ENCODE data around the gene MSI2.

MSI2 gene

GRCh38 chr17:57432507-57433277, 176.4 kb downstream of the MSI2 start:
- DNase-seq: no peak

DNA sequence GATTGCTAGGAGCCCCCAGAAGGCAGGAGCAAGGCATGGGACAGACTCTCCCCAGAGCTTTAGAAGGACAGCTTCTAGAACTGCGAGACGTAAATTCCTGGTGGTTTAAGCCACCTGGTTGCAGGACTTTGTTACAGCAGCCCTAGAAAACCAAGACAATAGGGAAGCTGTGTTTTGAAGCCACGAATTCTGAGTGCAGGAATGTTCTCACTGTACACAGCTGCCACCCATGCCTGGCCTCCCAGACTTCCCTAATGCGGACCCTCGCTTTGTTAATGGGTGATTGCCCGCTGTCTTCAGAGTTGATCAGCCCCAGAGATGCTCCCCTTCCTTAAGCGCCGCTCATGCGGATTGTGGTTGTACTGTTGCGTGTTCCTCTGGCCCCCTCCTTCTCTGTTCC, 177.1 kb downstream of the MSI2 start:
- DNase-seq: no peak

- DNase-seq: no peak
Measured at GRCh38 chr17:57434361-57434760, 178.0 kb downstream of the MSI2 start.

DNA sequence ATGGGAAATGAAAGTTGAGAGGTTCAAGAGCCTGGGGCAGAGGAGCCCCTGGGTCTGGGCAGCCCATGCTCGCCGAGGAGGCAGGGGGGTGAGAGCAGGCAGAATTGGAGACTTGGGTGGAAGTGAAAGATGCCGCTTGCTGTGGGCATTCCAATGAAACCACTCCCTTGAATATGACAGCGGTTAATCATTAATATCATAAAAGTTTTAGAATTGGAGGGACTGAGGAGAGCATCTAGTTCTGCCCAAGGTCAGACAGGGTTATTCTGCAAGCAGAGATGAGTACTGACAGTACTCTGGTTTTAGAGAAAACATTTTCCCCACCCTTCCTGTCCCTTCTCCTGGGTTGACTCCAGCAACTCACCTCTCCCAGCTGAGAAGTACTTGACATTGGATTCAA, 180.2 kb downstream of the MSI2 start:
- DNase-seq: no peak

DNA sequence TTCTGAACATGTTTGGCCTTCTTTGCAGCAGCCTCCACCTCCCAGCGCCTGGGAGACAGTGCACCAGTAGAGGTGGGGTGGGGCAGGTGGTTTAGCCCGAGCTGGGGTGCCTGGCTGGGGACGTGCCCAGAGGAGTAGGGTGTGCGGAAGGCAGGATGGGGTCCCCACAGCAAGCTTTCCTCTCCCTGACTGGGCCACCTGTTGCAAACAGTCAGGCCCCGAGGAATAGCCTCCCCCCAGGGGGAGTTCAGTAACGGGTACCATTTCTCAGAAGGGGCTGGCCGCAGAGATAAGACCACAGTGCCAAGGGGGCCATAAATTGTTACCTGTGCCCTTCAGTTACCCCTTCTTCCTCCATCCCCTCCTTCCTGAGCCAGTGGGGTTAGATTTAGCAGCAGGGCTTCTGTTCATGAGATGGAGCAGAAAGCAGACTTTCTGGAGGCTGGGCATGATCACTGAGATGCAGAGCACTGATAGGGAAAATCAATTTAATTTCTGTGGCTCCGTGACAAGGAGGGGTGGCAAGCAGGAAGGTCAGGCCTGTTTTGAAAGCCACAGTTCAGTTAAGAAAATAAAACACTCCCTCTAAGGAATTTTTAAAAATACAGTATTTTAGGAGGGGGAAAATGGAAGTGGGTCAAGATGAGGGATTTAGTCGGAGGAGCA, 181.9 kb downstream of the MSI2 start:
- no peak for DNase-seq

DNA sequence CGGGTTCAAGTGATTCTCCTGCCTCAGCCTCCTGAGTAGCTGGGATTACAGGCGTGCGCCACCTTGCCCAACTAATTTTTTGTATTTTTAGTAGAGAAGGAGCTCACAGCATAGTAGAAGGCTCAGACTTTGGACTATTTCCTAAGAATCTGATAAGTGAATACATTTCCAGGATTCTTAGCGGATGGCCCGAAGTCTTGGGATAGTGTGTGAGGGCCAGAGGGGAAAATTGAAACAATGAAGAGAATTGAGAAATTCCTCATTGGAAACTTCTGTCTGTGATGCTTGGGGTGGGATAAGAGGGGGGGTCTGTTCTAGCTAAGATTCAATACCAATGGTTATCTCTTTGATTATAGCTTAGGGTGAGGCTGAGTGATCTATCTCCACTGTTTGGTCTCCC, 183.3 kb downstream of the MSI2 start:
- DNase-seq: no peak

GRCh38 chr17:57440522-57441269, 184.4 kb downstream of the MSI2 start:
- DNase-seq: peak in 53 of 56 donors; percentile 16 to 83 (median 52)

DNA sequence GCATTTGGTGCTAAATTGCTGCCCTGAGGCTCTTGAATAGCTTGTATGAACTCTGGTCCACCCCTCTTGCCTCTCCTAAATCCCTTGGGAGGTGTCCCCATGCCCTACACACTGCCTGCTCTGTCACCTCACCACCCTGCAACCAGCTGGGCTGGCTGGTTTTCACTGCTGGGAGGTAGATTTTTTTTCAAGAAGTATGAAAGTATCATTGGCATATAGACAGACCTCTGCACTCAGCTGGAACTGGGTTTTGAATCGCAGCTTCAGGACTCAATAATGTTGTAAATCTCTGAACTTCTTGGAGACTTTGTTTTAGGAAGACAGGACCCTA, 184.9 kb downstream of the MSI2 start:
- DNase-seq: no peak

GRCh38 chr17:57442401-57442823, 186.1 kb downstream of the MSI2 start:
- no peak for DNase-seq

GRCh38 chr17:57442914-57443571, 186.7 kb downstream of the MSI2 start:
- peak in 30 of 56 donors; percentile 7 to 76 (median 30) for DNase-seq

GRCh38 chr17:57443781-57444180, 187.5 kb downstream of the MSI2 start:
- DNase-seq: no peak

- no peak for DNase-seq
Measured at GRCh38 chr17:57444682-57445450, 188.5 kb downstream of the MSI2 start.

DNA sequence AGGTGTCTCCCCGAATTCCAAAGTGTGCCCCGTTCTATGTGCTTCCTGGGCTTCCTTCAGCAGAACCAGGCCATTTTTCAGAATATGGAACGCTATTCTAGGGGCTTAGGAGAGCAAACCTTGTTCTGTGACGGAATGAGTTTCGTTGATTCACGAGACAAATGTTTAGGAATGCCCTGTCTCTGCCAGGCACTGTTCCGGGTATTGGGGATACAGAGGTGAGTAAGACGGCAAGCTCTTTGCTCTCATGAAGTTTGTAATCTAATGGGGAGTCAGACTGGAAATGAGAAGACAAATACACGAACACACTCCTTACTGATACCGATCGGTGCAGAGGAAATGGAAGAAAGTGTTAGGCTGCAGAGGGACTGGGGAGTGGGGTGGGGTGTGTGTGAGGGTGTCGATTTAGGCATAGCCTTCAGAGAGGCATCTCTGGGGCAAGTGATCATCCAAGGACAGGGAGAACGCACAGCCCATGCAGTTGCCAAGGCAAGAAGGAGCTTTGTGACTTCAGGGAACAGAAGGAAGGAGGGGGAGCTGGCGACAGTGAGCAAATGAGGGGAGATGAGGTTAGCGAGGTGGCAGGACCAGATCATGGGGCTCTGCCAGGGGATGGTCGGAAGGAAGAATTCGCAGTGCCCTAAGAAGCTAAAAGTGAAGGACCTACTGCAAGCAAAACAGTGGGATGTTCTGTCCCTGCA, 189.6 kb downstream of the MSI2 start:
- no peak for DNase-seq

- DNase-seq: no peak
Measured at GRCh38 chr17:57447357-57447989, 191.2 kb downstream of the MSI2 start.

- no peak for DNase-seq
Measured at GRCh38 chr17:57447990-57448758, 191.9 kb downstream of the MSI2 start.

DNA sequence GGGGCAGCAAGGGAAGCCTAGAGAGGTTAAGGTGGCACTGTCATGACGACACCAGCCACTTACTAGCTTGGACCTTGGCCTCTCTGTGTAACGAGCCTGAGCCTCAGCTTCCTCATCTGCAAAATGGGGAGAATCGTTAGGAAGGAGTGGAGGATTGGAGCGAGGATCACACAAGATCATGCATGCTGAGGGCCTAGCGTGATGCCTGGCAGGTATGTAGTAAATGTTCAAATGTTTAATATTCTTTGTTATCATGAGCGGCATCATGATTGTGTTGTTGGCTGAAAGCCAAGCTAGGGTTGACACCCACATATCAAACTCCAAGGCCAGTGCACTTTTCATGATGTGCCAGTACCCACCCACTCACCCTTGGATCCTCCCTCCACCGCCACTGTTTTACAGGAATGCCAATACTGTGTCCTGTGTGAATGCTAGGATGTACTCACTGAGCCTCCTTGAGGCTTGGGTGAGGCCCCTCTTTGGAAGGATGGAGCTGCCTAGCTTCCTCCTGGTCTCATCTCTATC, 192.5 kb downstream of the MSI2 start:
- DNase-seq: no peak

DNA sequence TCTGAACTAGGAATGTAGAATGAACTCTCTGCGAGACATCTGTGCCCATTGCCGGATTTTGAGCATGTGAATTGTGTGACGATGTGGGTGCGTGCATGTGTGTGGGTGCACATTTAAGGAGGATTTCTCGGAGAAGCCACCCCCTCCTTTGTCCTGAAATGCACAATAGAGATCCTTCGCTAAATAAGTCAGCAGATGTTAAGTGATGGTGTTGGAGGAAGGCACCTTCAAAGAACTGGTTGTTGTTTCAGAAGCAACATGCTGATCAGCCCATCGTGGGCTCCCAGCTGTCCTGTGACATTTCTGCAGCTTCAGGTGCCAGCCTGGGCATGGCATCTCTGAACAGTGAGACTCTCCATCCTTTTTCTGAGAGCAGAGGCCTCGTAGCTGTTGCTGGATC, 194.9 kb downstream of the MSI2 start:
- peak in 2 of 56 donors; percentile 18 to 20 for DNase-seq

- DNase-seq: no peak
Measured at GRCh38 chr17:57451643-57452042, 195.3 kb downstream of the MSI2 start.

Measured in nucleus accumbens (tissue), 56 donors.